Esophagus squamous epithelium (tissue), 4 donors: Measurements from ENCODE around the gene RBPMS2.

ENCODE experiments used
- CTCF ChIP-seq, 6 experiments: fragments of 450-650 bp in 4 of 6; fragments of 200-600 bp in 2 of 6; sonication (generic) in 2 of 6; IDR thresholded peaks; one replicate each; pipeline ENCODE4 v1.5.1; 2016 to 2019; ENCODE audit warnings: antibody characterized with exemption in 6 of 6, mild to moderate bottlenecking in 4 of 6, moderate library complexity in 4 of 6
- POLR2A ChIP-seq, 4 donors: fragments of 450-650 bp; IDR thresholded peaks; one replicate each; pipeline ENCODE4 v1.6.1; 2017; ENCODE audit warnings: antibody characterized with exemption in 4 of 4, mild to moderate bottlenecking in 4 of 4, moderate library complexity in 3 of 4

- no peak for TF ChIP-seq CTCF (IDR thresholded peaks at IDR 0.05)
- no peak for TF ChIP-seq POLR2A (IDR thresholded peaks at IDR 0.05)
Measured at GRCh38 chr15:64696481-64696880, 78.9 kb downstream of the RBPMS2 start.
